ENCODE data around the gene TERF2IP. TPM values are rescaled to one million over a fixed set of nuclear protein-coding genes. Genes with fewer than 3 reads are reported as not detected.

TERF2IP gene
- total RNA-seq, 4 donors from 2014 or later = 42.2 to 67.1 (median 55.8) TPM

DNA sequence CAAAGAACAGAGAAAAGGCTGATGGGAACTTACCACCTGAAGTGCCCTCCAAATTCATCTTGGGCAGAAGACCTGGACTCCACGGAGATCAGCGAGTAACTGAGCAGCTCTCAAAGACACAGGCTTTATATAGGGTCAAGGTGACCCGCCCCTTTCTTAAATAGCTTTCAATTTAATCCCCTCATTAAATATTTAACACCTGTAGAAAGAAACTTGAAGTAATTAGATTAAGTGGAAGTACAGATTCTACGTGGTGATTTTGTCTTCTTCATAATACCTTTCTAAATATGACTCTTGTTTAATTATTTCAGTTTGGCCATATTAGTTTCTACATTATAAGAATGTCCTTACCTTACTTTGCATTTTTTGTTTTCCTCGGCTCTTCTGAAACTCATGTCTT lies 53.8 kb downstream of the TERF2IP start, which contains the start of gene DUXB:
TSS of gene DUXB (minus strand) at position 101 of the 400 bp plus-strand sequence. CDS start at position 58, 43 bp downstream.
- H3K27me3 ChIP-seq = no peaks in the 10 kb centered on the region
- WGBS = 92% methylated on average over 5 of the region's 5 CpGs
- H3K36me3 ChIP-seq = no peaks in the 10 kb centered on the region
- H3K27ac ChIP-seq = no peak within 1 kb of the TSS
- DNase-seq (ENCODE audit: low spot score in 2 of 2) = no peak
- H3K9me3 ChIP-seq = no peaks in the 10 kb centered on the region
- H3K4me3 ChIP-seq = no peak within 1 kb of the TSS
- H3K4me1 ChIP-seq = no peaks in the 10 kb centered on the region
- TF ChIP-seq EP300 (IDR thresholded peaks at IDR 0.05) = no peak
- TF ChIP-seq POLR2A (IDR thresholded peaks at IDR 0.05) = no peak
- no peak for TF ChIP-seq POLR2AphosphoS5 (IDR thresholded peaks at IDR 0.05)

DNA sequence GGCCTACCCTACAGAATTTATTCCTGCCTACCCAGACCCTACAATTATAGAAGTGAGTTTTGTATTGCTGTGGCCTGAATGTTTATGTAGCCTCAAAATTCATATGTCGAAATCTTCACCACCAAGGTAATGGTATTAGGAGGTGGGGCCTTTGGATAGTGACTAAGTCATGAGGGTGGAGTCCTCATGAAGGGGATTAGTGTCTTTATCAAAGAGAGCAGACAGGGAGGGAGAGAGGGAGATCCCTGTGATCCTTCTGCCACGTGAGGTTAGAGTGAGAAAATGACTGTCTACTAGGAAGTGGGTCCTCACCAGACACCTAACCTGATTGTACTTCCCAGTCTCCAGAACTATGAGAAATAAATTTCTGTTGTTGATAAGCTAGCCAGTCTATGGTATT lies 54.7 kb downstream of the TERF2IP start:
- 72% methylated on average over 2 of the region's 2 CpGs for WGBS
- no peaks in the 10 kb centered on the region for H3K4me1 ChIP-seq

GRCh38 chr16:75703306-75703705 lies 55.7 kb downstream of the TERF2IP start:
- WGBS = 91% methylated on average over 4 of the region's 4 CpGs
- H3K9me3 ChIP-seq = no peaks in the 10 kb centered on the region
- H3K27ac ChIP-seq = no peak overlapping the region
- H3K4me1 ChIP-seq = no peaks in the 10 kb centered on the region
- no peak for DNase-seq (ENCODE audit: low spot score in 2 of 2)
- no peak for TF ChIP-seq POLR2AphosphoS5 (IDR thresholded peaks at IDR 0.05)
- no peak for TF ChIP-seq POLR2A (IDR thresholded peaks at IDR 0.05)
- TF ChIP-seq EP300 (IDR thresholded peaks at IDR 0.05) = no peak
- no peak for TF ChIP-seq CTCF (IDR thresholded peaks at IDR 0.05)
- no peaks in the 10 kb centered on the region for H3K36me3 ChIP-seq
- H3K4me3 ChIP-seq = no peak overlapping the region
- no peaks in the 10 kb centered on the region for H3K27me3 ChIP-seq

More for the DNA sequence above, 54.7 kb downstream of the TERF2IP start:
- Histone ChIP-seq H3K4me3 (no peak overlapping the region), H3K9me3 (no peaks in the 10 kb centered on the region), H3K36me3 (no peaks in the 10 kb centered on the region), H3K27ac (no peak overlapping the region), H3K27me3 (no peaks in the 10 kb centered on the region)
- TF ChIP-seq CTCF (IDR thresholded peaks at IDR 0.05) (no peak), POLR2AphosphoS5 (IDR thresholded peaks at IDR 0.05) (no peak), EP300 (IDR thresholded peaks at IDR 0.05) (no peak), POLR2A (IDR thresholded peaks at IDR 0.05) (no peak)
- no peak for DNase-seq (ENCODE audit: low spot score in 2 of 2)

Other genes with a start within 250 kb of the TERF2IP start
- 10 to 100 TPM; 36.7 to 81.4 (median 48.2) TPM for gene CFDP1, start 214.3 kb upstream of the TERF2IP start, total RNA-seq
- 10 to 100 TPM; 15.8 to 17.5 (median 16.5) TPM for gene TMEM170A, start 183.1 kb upstream of the TERF2IP start, total RNA-seq
- gene CHST6, start 152.3 kb upstream of the TERF2IP start, total RNA-seq = under 1 TPM in 3 of 4 donors, not detected in 1; 0.17 to 0.73 (median 0.30) TPM
- under 1 TPM in 2 of 4 donors, not detected in 2; 0.31 to 0.56 TPM for gene CHST5, start 111.7 kb upstream of the TERF2IP start, total RNA-seq
- 10 to 100 TPM in 2 of 4 donors, 1 to 10 TPM in 2; 6.0 to 11.9 (median 9.3) TPM for gene TMEM231, start 91.5 kb upstream of the TERF2IP start, total RNA-seq
- gene GABARAPL2, start 81.4 kb upstream of the TERF2IP start, total RNA-seq = 100 to 1,000 TPM in 2 of 4 donors, 10 to 100 TPM in 2; 76.2 to 135 (median 99.6) TPM
- gene ADAT1, start 24.5 kb upstream of the TERF2IP start, total RNA-seq = 10 to 100 TPM; 41.4 to 84.2 (median 55.2) TPM
- 100 to 1,000 TPM in 3 of 4 donors, 10 to 100 TPM in 1; 85.9 to 128 (median 106) TPM for gene KARS1, start 108 bp upstream of the TERF2IP start, total RNA-seq
- not detected for gene CPHXL2, start 29.2 kb downstream of the TERF2IP start, total RNA-seq
- not detected for gene DUXB, start 53.7 kb downstream of the TERF2IP start, total RNA-seq
- not detected for gene CPHXL, start 78.7 kb downstream of the TERF2IP start, total RNA-seq

Measured in suprapubic skin (tissue), 4 donors.